Measurements from ENCODE around the gene INHBA.

GRCh38 chr7:41742401-41743020 lies 39.6 kb upstream of the INHBA start:
- TF ChIP-seq, protein P1, sequence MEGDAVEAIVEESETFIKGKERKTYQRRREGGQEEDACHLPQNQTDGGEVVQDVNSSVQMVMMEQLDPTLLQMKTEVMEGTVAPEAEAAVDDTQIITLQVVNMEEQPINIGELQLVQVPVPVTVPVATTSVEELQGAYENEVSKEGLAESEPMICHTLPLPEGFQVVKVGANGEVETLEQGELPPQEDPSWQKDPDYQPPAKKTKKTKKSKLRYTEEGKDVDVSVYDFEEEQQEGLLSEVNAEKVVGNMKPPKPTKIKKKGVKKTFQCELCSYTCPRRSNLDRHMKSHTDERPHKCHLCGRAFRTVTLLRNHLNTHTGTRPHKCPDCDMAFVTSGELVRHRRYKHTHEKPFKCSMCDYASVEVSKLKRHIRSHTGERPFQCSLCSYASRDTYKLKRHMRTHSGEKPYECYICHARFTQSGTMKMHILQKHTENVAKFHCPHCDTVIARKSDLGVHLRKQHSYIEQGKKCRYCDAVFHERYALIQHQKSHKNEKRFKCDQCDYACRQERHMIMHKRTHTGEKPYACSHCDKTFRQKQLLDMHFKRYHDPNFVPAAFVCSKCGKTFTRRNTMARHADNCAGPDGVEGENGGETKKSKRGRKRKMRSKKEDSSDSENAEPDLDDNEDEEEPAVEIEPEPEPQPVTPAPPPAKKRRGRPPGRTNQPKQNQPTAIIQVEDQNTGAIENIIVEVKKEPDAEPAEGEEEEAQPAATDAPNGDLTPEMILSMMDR (conservative IDR thresholded peaks at IDR 0.05; ENCODE audit: low read length) = no peak
- TF ChIP-seq EZH2phosphoT487 (IDR thresholded peaks at IDR 0.05; ENCODE audit: borderline replicate concordance, low read depth, low read length) = no peak
